SK-N-MC (cell line): Measurements from ENCODE around the gene FZD4.
"Not testable (repeated sequence)": the region's sequence is repeated elsewhere in the genome, so short reads cannot be mapped to it uniquely, and the experiment has no call there.

Experiments
- DNase-seq: peaks from one replicate; pipeline ENCODE4 v3.0.0-alpha.2; 2011; ENCODE audit warnings: low read depth, low spot score
- H3K27ac ChIP-seq: fragments of 200-600 bp; sonication (generic); 2 replicates; pipeline ENCODE4 v1.5.1; 2016; ENCODE audit warnings: mixed run types
- H3K36me3 ChIP-seq: fragments of 200-600 bp; sonication (generic); 2 replicates; pipeline ENCODE4 v1.6.1; 2017; ENCODE audit warnings: antibody characterized with exemption, low read length, mixed read lengths; ENCODE audit not compliant: insufficient read depth
- H3K4me3 ChIP-seq: fragments of 200-600 bp; sonication (generic); 2 replicates; pipeline ENCODE4 v1.5.1; 2016
- H3K9ac ChIP-seq: fragments of 200-600 bp; sonication (generic); 2 replicates; pipeline ENCODE4 v1.8.0; 2017; ENCODE audit warnings: mixed run types, mixed read lengths; ENCODE audit not compliant: insufficient read length
- H3K9me3 ChIP-seq: fragments of 200-600 bp; sonication (generic); 2 replicates; pipeline ENCODE4 v1.6.1; 2017; ENCODE audit warnings: low read depth, mild to moderate bottlenecking, antibody characterized with exemption, low read length, moderate library complexity, mixed read lengths
- EZH2 ChIP-seq: fragments of 200-600 bp; sonication (generic); IDR thresholded peaks from one replicate; pipeline ENCODE4 v1.6.1; 2017; ENCODE audit warnings: antibody characterized with exemption
- FOXP2 ChIP-seq: optimal IDR thresholded peaks from 2 replicates; pipeline ENCODE3; 2011; ENCODE audit warnings: mild to moderate bottlenecking, moderate library complexity; ENCODE audit not compliant: insufficient read depth; ENCODE audit errors: extremely low read length, control extremely low read depth
- POLR2AphosphoS5 ChIP-seq: IDR thresholded peaks from 2 replicates; pipeline ENCODE4 v1.6.1; 2012; ENCODE audit warnings: mild to moderate bottlenecking, low read depth, low read length, borderline replicate concordance

FZD4 gene

DNA sequence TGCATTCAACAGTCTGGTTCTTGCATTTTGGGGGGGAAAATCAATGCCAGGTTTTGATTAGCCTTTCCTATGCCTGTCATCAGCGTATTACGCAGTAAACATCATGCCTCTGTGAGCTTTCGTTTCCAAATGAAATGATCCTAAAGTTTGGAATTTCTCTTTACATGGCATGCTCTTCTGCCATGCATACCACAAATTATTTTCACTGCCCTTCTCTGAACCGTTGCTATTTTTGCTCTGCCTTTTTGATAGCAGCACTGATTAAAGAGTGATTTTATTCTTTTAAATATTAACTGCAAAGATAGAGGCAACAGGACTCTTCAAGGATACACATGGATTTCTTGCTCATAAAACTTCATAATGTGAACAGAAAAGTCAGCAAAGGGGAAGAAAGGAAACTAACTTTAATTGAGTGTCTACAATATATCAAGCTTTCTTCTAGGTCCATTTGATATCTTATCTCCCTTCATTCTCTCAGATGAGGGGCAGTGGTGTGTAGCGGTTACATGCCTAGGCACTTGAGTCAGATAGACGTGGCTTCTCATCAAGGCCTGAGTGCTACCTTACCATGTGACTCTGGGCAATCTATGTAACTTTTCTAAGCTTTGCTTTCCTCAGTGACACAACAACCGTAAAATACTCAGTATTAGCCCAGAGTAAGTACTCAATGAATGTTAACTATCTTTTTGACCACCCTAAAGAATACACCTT, 25.0 kb upstream of the FZD4 start:
- Histone ChIP-seq H3K9ac (no peak overlapping the region), H3K9me3 (no peaks in the 10 kb centered on the region), H3K27ac (no peak overlapping the region), H3K36me3 (no peaks in the 10 kb centered on the region), H3K4me3 (no peak overlapping the region)
- DNase-seq, result no peak
- TF ChIP-seq FOXP2 (no peak), EZH2 (no peak), POLR2AphosphoS5 (no peak)

- Histone ChIP-seq H3K4me3 (peak overlapping the region; percentile 32), H3K36me3 (no peaks in the 10 kb centered on the region), H3K9me3 (no peaks in the 10 kb centered on the region), H3K9ac (no peak overlapping the region), H3K27ac (peak overlapping the region; percentile 13; the same call in 1 of the 2 replicates)
- TF ChIP-seq FOXP2 (no peak), EZH2 (no peak), POLR2AphosphoS5 (no peak)
- peak; percentile 76 for DNase-seq
These were observed 23.8 kb upstream of the FZD4 start for GRCh38 chr11:86978756-86979608.

- peak overlapping the region; percentile 13; the same call in 1 of the 2 replicates for H3K27ac ChIP-seq
- no peaks in the 10 kb centered on the region for H3K36me3 ChIP-seq
- TF ChIP-seq EZH2 (no peak), FOXP2 (no peak), POLR2AphosphoS5 (no peak)
- no peaks in the 10 kb centered on the region for H3K9me3 ChIP-seq
- no peak for DNase-seq
- no peak overlapping the region for H3K9ac ChIP-seq
- peak overlapping the region; percentile 32 for H3K4me3 ChIP-seq
These were observed 23.1 kb upstream of the FZD4 start for GRCh38 chr11:86978247-86978646.

- Histone ChIP-seq H3K9me3 (no peaks in the 10 kb centered on the region), H3K4me3 (no peak overlapping the region), H3K9ac (no peak overlapping the region), H3K36me3 (no peaks in the 10 kb centered on the region), H3K27ac (no peak overlapping the region)
- TF ChIP-seq POLR2AphosphoS5, result no peak
- no peak for TF ChIP-seq EZH2
- TF ChIP-seq FOXP2, result no peak
- no peak for DNase-seq
These were observed 22.4 kb upstream of the FZD4 start for GRCh38 chr11:86977441-86978050.

DNA sequence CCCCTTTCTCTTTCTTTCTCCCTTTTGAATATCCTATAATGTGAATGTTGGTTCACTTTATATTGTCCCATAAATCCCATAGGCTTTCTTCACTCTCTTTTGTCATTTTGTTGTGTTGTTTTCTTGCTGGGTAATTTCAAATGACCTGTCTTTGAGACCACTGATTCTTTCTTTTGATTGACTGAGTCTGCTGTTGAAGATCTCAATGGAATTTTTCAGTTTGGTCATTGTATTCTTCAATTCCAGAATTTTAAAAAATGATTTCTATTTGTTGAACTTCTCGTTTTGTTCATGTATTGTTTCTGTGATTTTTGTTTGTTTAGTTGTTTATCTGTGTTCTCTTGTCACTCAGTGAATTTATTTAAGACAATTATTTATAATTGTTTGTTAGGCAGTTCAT, 17.5 kb upstream of the FZD4 start:
- Histone ChIP-seq H3K27ac (no peak overlapping the region), H3K9ac (no peak overlapping the region), H3K36me3 (no peaks in the 10 kb centered on the region), H3K4me3 (no peak overlapping the region), H3K9me3 (no peaks in the 10 kb centered on the region)
- TF ChIP-seq POLR2AphosphoS5 (no peak), EZH2 (no peak), FOXP2 (no peak)
- DNase-seq, result no peak

GRCh38 chr11:86969258-86969657, 14.1 kb upstream of the FZD4 start:
- TF ChIP-seq EZH2 (no peak), FOXP2 (no peak)
- H3K27ac ChIP-seq, result no peak overlapping the region
- no peak overlapping the region for H3K9ac ChIP-seq
- H3K36me3 ChIP-seq, result no peaks in the 10 kb centered on the region
- DNase-seq, result no peak
- H3K9me3 ChIP-seq, result no peaks in the 10 kb centered on the region
- H3K4me3 ChIP-seq, result no peak overlapping the region

GRCh38 chr11:86967601-86968000, 12.4 kb upstream of the FZD4 start:
- H3K9me3 ChIP-seq, H3K9ac ChIP-seq, H3K36me3 ChIP-seq, H3K27ac ChIP-seq, DNase-seq, H3K4me3 ChIP-seq: not testable (repeated sequence)

DNA sequence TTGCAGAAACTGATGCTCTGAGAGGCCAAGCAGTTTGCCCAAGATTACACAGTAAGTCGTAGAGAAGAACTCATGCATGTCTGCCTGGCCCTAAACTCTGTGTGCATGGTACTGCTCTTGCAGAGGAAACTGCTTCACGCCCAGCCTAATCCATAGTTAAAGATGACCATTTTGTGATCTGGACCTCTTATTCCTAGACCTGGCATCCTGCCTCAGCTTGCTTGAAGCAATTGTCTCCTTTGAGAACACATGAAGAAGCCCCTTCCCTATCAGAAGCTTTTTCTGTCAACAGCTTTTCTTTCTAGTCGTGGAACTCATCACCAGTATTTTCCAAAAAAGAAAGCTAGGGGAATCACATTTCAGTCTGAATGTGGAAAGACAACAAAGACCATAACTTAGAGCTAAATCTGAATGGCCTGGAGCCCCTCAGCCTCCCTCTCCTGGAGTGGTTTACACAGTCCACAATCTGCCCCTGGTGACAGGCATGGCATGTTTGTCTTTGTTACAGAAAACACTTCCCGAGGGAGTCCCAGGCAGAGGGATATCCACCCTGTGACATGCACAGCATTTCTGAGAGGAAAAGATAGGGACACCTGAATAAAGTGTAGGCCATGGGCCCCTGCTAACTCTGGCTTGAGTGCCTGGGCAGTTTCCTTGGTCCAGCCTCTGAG, 2.9 kb upstream of the FZD4 start:
- TF ChIP-seq POLR2AphosphoS5 (no peak), FOXP2 (no peak), EZH2 (no peak)
- H3K36me3 ChIP-seq, result no peaks in the 10 kb centered on the region
- no peaks in the 10 kb centered on the region for H3K9me3 ChIP-seq
- DNase-seq, result no peak
- no peak overlapping the region for H3K27ac ChIP-seq
- H3K4me3 ChIP-seq, result peak overlapping the region; percentile 31
- H3K9ac ChIP-seq, result no peak overlapping the region
